K562 (cell line): Measurements from ENCODE around the gene TINAG. TPM values are rescaled to one million over a fixed set of nuclear protein-coding genes. Genes with fewer than 3 reads are reported as not detected.

Source experiments
- ATAC-seq: fragments of 200-7000 bp; cut with Tn5 transposase; 3 replicates; pipeline ENCODE4 v1.9.1; 2020; ENCODE audit warnings: moderate library complexity
- BruUV-seq: library from RNA; stranded (reverse); fragments of 400-500 nt; replicated peaks from 2 replicates; lab custom pipeline; 2021; lab: Mats Ljungman, UMichigan
- CTCF ChIA-PET: fragments of 300-600 bp; formaldehyde crosslinking; extraction: SDS; loops from one replicate; lab custom pipeline; 2021; ENCODE audit warnings: low intra/inter-chr PET ratio; lab: Yijun Ruan, JAX
- POLR2A ChIA-PET: fragments of 300-600, 350-650 bp; sonication (Branson Sonifier 250); formaldehyde crosslinking; extraction: SDS; loops from one replicate; lab custom pipeline; 2021; ENCODE audit warnings: antibody characterized with exemption, inconsistent platforms; lab: Yijun Ruan, JAX
- DNase-seq, 4 experiments: peaks; one replicate each; pipeline versions ENCODE4 v3.0.0 to v3.0.0-alpha.2; 2011 to 2018; ENCODE audit warnings: low spot score in 3 of 4, mixed read lengths in 3 of 4; ENCODE audit errors: extremely low read depth in 1 of 4
- FAIRE-seq: peaks from 2 replicates; lab custom pipeline; 2011; peaks lifted over from hg19 to GRCh38; lab: Jason Lieb, UNC
- H2AFZ ChIP-seq: 2 replicates; pipeline ENCODE4 v1.6.0; 2011; ENCODE audit warnings: low read depth, low read length, control low read depth, inconsistent platforms
- H3K27ac ChIP-seq: fragments of 200-600 bp; 3 replicates; pipeline ENCODE4 v1.8.0; 2011; ENCODE audit warnings: low read depth, mild to moderate bottlenecking, control low read depth, inconsistent platforms, low read length, moderate library complexity, mixed read lengths; ENCODE audit errors: extremely low read depth
- H3K27me3 ChIP-seq, 2 experiments: fragments of 300-600 bp in 1 of 2; 2 replicates in 1 of 2; 3 replicates in 1 of 2; pipeline versions ENCODE4 v1.6.0 to v1.8.0; 2011; ENCODE audit warnings: inconsistent platforms in 2 of 2, low read length in 2 of 2, mild to moderate bottlenecking in 1 of 2, mixed read lengths in 1 of 2, moderate library complexity in 1 of 2; ENCODE audit not compliant: control insufficient read depth in 2 of 2, insufficient read depth in 2 of 2
- H3K36me3 ChIP-seq: fragments of 300-600 bp; 3 replicates; pipeline ENCODE4 v1.8.0; 2011; ENCODE audit warnings: mild to moderate bottlenecking, low read length, inconsistent platforms; ENCODE audit not compliant: control insufficient read depth, insufficient read depth
- H3K4me1 ChIP-seq, 2 experiments: fragments of 200-600 bp in 1 of 2; replicated peaks in 1 of 2; 2 replicates in 1 of 2; 3 replicates in 1 of 2; pipeline versions ENCODE4 v1.5.1 to v1.8.0; 2011; ENCODE audit warnings: inconsistent platforms in 2 of 2, low read length in 2 of 2, mild to moderate bottlenecking in 1 of 2, mixed read lengths in 1 of 2, moderate library complexity in 1 of 2; ENCODE audit not compliant: control insufficient read depth in 2 of 2, insufficient read depth in 2 of 2
- H3K4me2 ChIP-seq: 2 replicates; pipeline ENCODE4 v1.6.1; 2011; ENCODE audit warnings: low read length, control low read depth, inconsistent platforms, mixed read lengths; ENCODE audit not compliant: insufficient read depth
- H3K4me3 ChIP-seq: fragments of 200-600 bp; sonication (generic), shearing (Covaris generic); 2 replicates; pipeline ENCODE4 v1.5.1; 2016; ENCODE audit warnings: control low read depth, inconsistent platforms
- H3K79me2 ChIP-seq: fragments of 200-600 bp; 3 replicates; pipeline ENCODE4 v1.8.0; 2011; ENCODE audit warnings: low read length, inconsistent platforms; ENCODE audit not compliant: control insufficient read depth, insufficient read depth
- H3K9ac ChIP-seq, 2 experiments: 2 replicates each; pipeline versions ENCODE4 v1.6.0 to v1.6.1; 2011; ENCODE audit warnings: low read depth in 2 of 2, low read length in 2 of 2, control low read depth in 1 of 2, inconsistent platforms in 1 of 2, mild to moderate bottlenecking in 1 of 2, mixed read lengths in 1 of 2; ENCODE audit not compliant: insufficient read depth in 1 of 2
- H3K9me1 ChIP-seq: one replicate; pipeline ENCODE4 v1.6.0; 2011; ENCODE audit warnings: inconsistent platforms, mild to moderate bottlenecking, low read length, moderate library complexity; ENCODE audit not compliant: control insufficient read depth, insufficient read depth
- H3K9me3 ChIP-seq: replicated peaks from 2 replicates; pipeline ENCODE4 v1.5.1; 2011; ENCODE audit warnings: low read depth, low read length, inconsistent platforms; ENCODE audit not compliant: control insufficient read depth, insufficient read depth
- H4K20me1 ChIP-seq: replicated peaks from 2 replicates; pipeline ENCODE4 v1.6.1; 2011; ENCODE audit warnings: low read length, inconsistent platforms, mixed read lengths; ENCODE audit not compliant: control insufficient read depth, insufficient read depth
- ATF4 ChIP-seq: fragments of 450-650 bp; formaldehyde crosslinking; IDR thresholded peaks from 2 replicates; pipeline ENCODE4 v1.4.0; 2022; ENCODE audit warnings: mild to moderate bottlenecking, moderate library complexity
- GTF2A2 ChIP-seq: IDR thresholded peaks from 2 replicates; pipeline ENCODE4 v1.6.1; 2016; ENCODE audit warnings: mild to moderate bottlenecking, missing genetic modification characterization, missing compliant biosample characterization
- HDAC2 ChIP-seq: fragments of 450-650 bp; IDR thresholded peaks from 2 replicates; pipeline ENCODE4 v1.6.1; 2016; ENCODE audit warnings: mild to moderate bottlenecking
- HDAC3 ChIP-seq: fragments of 450-650 bp; IDR thresholded peaks from 2 replicates; pipeline ENCODE4 v1.6.1; 2018; ENCODE audit warnings: borderline replicate concordance, mild to moderate bottlenecking, moderate library complexity; ENCODE audit not compliant: partially characterized antibody
- ILF3 ChIP-seq: fragments of 450-650 bp; IDR thresholded peaks from 2 replicates; pipeline ENCODE4 v1.6.1; 2018; ENCODE audit warnings: antibody characterized with exemption, mild to moderate bottlenecking, moderate library complexity, borderline replicate concordance
- ILK ChIP-seq: fragments of 450-650 bp; IDR thresholded peaks from 2 replicates; pipeline ENCODE4 v1.6.1; 2016; ENCODE audit warnings: missing genetic modification characterization, low read depth, mild to moderate bottlenecking, missing compliant biosample characterization, moderate library complexity, borderline replicate concordance
- MYC ChIP-seq, 2 experiments: fragments of 250-450 bp in 1 of 2; sonication (Bioruptor Pico) in 1 of 2; IDR thresholded peaks; 2 replicates each; pipeline versions ENCODE4 v1.5.1 to v1.6.1; 2012 to 2021; ENCODE audit warnings: low read depth in 2 of 2, borderline replicate concordance in 1 of 2, improper control_type of control experiment in 1 of 2, low read length in 1 of 2, mild to moderate bottlenecking in 1 of 2, moderate library complexity in 1 of 2
- NR2C1 ChIP-seq, 2 experiments: fragments of 450-650 bp; IDR thresholded peaks; 2 replicates each; pipeline ENCODE4 v1.6.1; 2017; ENCODE audit warnings: mild to moderate bottlenecking in 2 of 2, antibody characterized with exemption in 1 of 2, inconsistent platforms in 1 of 2, missing compliant biosample characterization in 1 of 2, missing genetic modification characterization in 1 of 2
- NR4A1 ChIP-seq, 2 experiments: fragments of 250-450 bp in 1 of 2; fragments of 450-650 bp in 1 of 2; sonication (Bioruptor Pico) in 1 of 2; IDR thresholded peaks; 2 replicates each; pipeline versions ENCODE4 v1.4.0 to v1.6.1; 2016 to 2020; ENCODE audit warnings: mild to moderate bottlenecking in 2 of 2, missing compliant biosample characterization in 1 of 2, missing genetic modification characterization in 1 of 2, moderate library complexity in 1 of 2
- PATZ1 ChIP-seq: fragments of 250-450 bp; sonication (Bioruptor Pico); IDR thresholded peaks from 2 replicates; pipeline ENCODE4 v1.5.0; 2020; ENCODE audit warnings: mild to moderate bottlenecking, borderline replicate concordance
- RBFOX2 ChIP-seq: fragments of 200-400 bp; formaldehyde crosslinking; IDR thresholded peaks from 2 replicates; pipeline ENCODE4 v1.6.1; 2017; ENCODE audit warnings: low read depth, mild to moderate bottlenecking, low read length, moderate library complexity
- RHOXF2B ChIP-seq: fragments of 250-450 bp; sonication (Bioruptor Pico); conservative IDR thresholded peaks from 2 replicates; pipeline ENCODE4 v1.5.1; 2021
- SMARCC2 ChIP-seq: fragments of 450-650 bp; IDR thresholded peaks from 2 replicates; pipeline ENCODE4 v1.6.1; 2017; ENCODE audit warnings: antibody characterized with exemption, moderate library complexity, mild to moderate bottlenecking, low read depth
- SMARCE1 ChIP-seq: fragments of 450-650 bp; IDR thresholded peaks from 2 replicates; pipeline ENCODE4 v1.7.1; 2016; ENCODE audit warnings: mild to moderate bottlenecking
- SOX6 ChIP-seq: fragments of 450-650 bp; IDR thresholded peaks from 2 replicates; pipeline ENCODE4 v1.6.1; 2014; ENCODE audit warnings: mild to moderate bottlenecking
- THAP12 ChIP-seq: fragments of 250-450 bp; sonication (Bioruptor Pico); IDR thresholded peaks from 2 replicates; pipeline ENCODE4 v1.9.0; 2021; ENCODE audit warnings: mild to moderate bottlenecking, inconsistent platforms
- ZC3H4 ChIP-seq: sonication (generic); formaldehyde crosslinking; IDR thresholded peaks from 2 replicates; pipeline ENCODE4 v1.9.0; 2021; ENCODE audit warnings: missing genetic modification reagents, borderline replicate concordance
- ZNF57 ChIP-seq: fragments of 450-650 bp; formaldehyde crosslinking; IDR thresholded peaks from 2 replicates; pipeline ENCODE4 v1.4.0; 2020; ENCODE audit warnings: mild to moderate bottlenecking, moderate library complexity
- WGBS: fragments of 100-300 bp; shearing (Covaris generic); methylation state at CpG from one replicate; pipeline ENCODE4 v1.1.6; 2016; ENCODE audit warnings: low coverage, mixed read lengths; ENCODE audit not compliant: insufficient coverage; ENCODE audit errors: missing lambda C conversion rate; 5-methylcytosine and 5-hydroxymethylcytosine counted together
- in situ Hi-C: fragments of 300-500 bp; cut with MboI; formaldehyde crosslinking; loops from 4 replicates; pipeline ENCODE4 v1.15.0; 2018; ENCODE audit warnings: inconsistent platforms, mixed read lengths
- intact Hi-C: fragments of 100-400 bp; cut with micrococcal nuclease; formaldehyde crosslinking; loops from 2 replicates; pipeline ENCODE4 v1.14.2; 2022
- polyA plus RNA-seq, 8 experiments: library from polyadenylated mRNA; depleted of rRNA in 4 of 8; stranded (reverse) in 5 of 8; unstranded in 3 of 8; fragments of >200 nt; fragmentation: Nextera tagmentation in 2 of 8; fragmentation: Illumina TruSeq in 1 of 8; extraction: Ambion mirVana in 2 of 8; extraction: Trizol in 1 of 8; gene quantifications; 2 replicates each; pipeline versions ENCODE4 v1.2.1 to v1.2.3, GENCODE V29; 2011 to 2014; ENCODE audit warnings: inconsistent platforms in 1 of 8, missing spikeins in 1 of 8
- total RNA-seq, 7 experiments: library from RNA; depleted of rRNA in 6 of 7; stranded (reverse); fragments of >200 nt in 6 of 7; fragmentation: Illumina TruSeq in 2 of 7; extraction: Trizol in 2 of 7; gene quantifications; 2 replicates each; pipeline versions ENCODE4 v1.2.1 to v1.2.3, GENCODE V29; 2011 to 2021; ENCODE audit warnings: low replicate concordance in 1 of 7

Gene TINAG
- total and polyA plus RNA-seq, 9 of the 15 experiments (the other 6 are each of a cell fraction or from before 2014, with no cell fraction given), result not detected

- DNase-seq (no peak), ATAC-seq (no peak), FAIRE-seq (no peak)
- Histone ChIP-seq H3K4me2 (no peak overlapping the region), H3K79me2 (no peaks in the 10 kb centered on the region), H3K4me1 (no peaks in the 10 kb centered on the region), H3K4me3 (no peak overlapping the region), H3K9me3 (no peaks in the 10 kb centered on the region; the same call in 1 of the 2 replicates), H3K9me1 (no peaks in the 10 kb centered on the region), H2AFZ (no peak overlapping the region), H3K36me3 (no peaks in the 10 kb centered on the region), H4K20me1 (no peaks in the 10 kb centered on the region), H3K27ac (no peak overlapping the region), H3K27me3 (no peaks in the 10 kb centered on the region), H3K9ac (no peak overlapping the region)
- intact Hi-C loops (no loop called here), in situ Hi-C loops (no loop called here)
- TF ChIP-seq PATZ1 (no peak), NR2C1 (IDR thresholded peaks at IDR 0.05) (no peak), NR2C1 (tag; IDR thresholded peaks at IDR 0.05) (no peak), RHOXF2B (CRISPR knock-in tag) (no peak), GTF2A2 (tag) (no peak), ZNF57 (CRISPR knock-in tag) (no peak), NR4A1 (CRISPR knock-in tag; IDR thresholded peaks at IDR 0.05) (no peak), NR4A1 (tag; IDR thresholded peaks at IDR 0.05) (no peak), SMARCE1 (no peak), HDAC2 (no peak), THAP12 (CRISPR knock-in tag) (no peak), ILF3 (no peak), SMARCC2 (no peak), ATF4 (CRISPR knock-in tag) (no peak), MYC (IDR thresholded peaks at IDR 0.05; ENCODE audit: low read depth, low read length) (no peak), MYC (CRISPR knock-in tag; IDR thresholded peaks at IDR 0.05; ENCODE audit: borderline replicate concordance, low read depth) (no peak), SOX6 (no peak), HDAC3 (no peak), ILK (tag) (no peak), ZC3H4 (CRISPR knock-in tag) (no peak), RBFOX2 (no peak)
- POLR2A ChIA-PET, result no interaction called here
- 0% methylated on average over 3 of the region's 3 CpGs for WGBS
- CTCF ChIA-PET, result no interaction called here
- BruUV-seq, result no TSS peak
These were observed 107.3 kb downstream of the TINAG start for GRCh38 chr6:54415517-54415916.
